ENCODE measurements around the gene SREBF1. TPM values are rescaled to one million over a fixed set of nuclear protein-coding genes. Genes with fewer than 3 reads are reported as not detected.

Gene SREBF1
- total RNA-seq, 1 donor from 2014 or later: 365 TPM

GRCh38 chr17:17798573-17799255 lies 38.1 kb downstream of the SREBF1 start:
- no peak overlapping the region for H3K27ac Mint-ChIP-seq (ENCODE audit: unreplicated experiment)
- no peak overlapping the region for H3K4me3 Mint-ChIP-seq (ENCODE audit: unreplicated experiment)
- peaks cover 18% of the 10 kb centered on the region for H3K9me3 Mint-ChIP-seq (ENCODE audit: unreplicated experiment)
- H3K27me3 Mint-ChIP-seq (ENCODE audit: unreplicated experiment): peaks cover 17% of the 10 kb centered on the region
- TF ChIP-seq CTCF (IDR thresholded peaks at IDR 0.05; ENCODE audit: partially characterized antibody, unreplicated experiment): no peak
- H3K36me3 Mint-ChIP-seq (ENCODE audit: unreplicated experiment): peaks cover 5% of the 10 kb centered on the region
- H3K4me1 Mint-ChIP-seq (ENCODE audit: low read depth, unreplicated experiment): peaks cover 17% of the 10 kb centered on the region
- no peak for DNase-seq

GRCh38 chr17:17798010-17798556 lies 38.7 kb downstream of the SREBF1 start:
- H3K27ac Mint-ChIP-seq (ENCODE audit: unreplicated experiment): no peak overlapping the region
- peaks cover 19% of the 10 kb centered on the region for H3K27me3 Mint-ChIP-seq (ENCODE audit: unreplicated experiment)
- H3K4me3 Mint-ChIP-seq (ENCODE audit: unreplicated experiment): no peak overlapping the region
- DNase-seq: no peak
- peaks cover 18% of the 10 kb centered on the region for H3K9me3 Mint-ChIP-seq (ENCODE audit: unreplicated experiment)
- peaks cover 21% of the 10 kb centered on the region for H3K4me1 Mint-ChIP-seq (ENCODE audit: low read depth, unreplicated experiment)
- no peak for TF ChIP-seq CTCF (IDR thresholded peaks at IDR 0.05; ENCODE audit: partially characterized antibody, unreplicated experiment)
- peaks cover 5% of the 10 kb centered on the region for H3K36me3 Mint-ChIP-seq (ENCODE audit: unreplicated experiment)

GRCh38 chr17:17797119-17797809 lies 39.5 kb downstream of the SREBF1 start:
- H3K4me1 Mint-ChIP-seq (ENCODE audit: low read depth, unreplicated experiment): peaks cover 22% of the 10 kb centered on the region
- TF ChIP-seq CTCF (IDR thresholded peaks at IDR 0.05; ENCODE audit: partially characterized antibody, unreplicated experiment): no peak
- H3K27ac Mint-ChIP-seq (ENCODE audit: unreplicated experiment): no peak overlapping the region
- peaks cover 26% of the 10 kb centered on the region for H3K27me3 Mint-ChIP-seq (ENCODE audit: unreplicated experiment)
- no peak for DNase-seq
- no peak overlapping the region for H3K4me3 Mint-ChIP-seq (ENCODE audit: unreplicated experiment)
- peaks cover 5% of the 10 kb centered on the region for H3K36me3 Mint-ChIP-seq (ENCODE audit: unreplicated experiment)
- peaks cover 23% of the 10 kb centered on the region for H3K9me3 Mint-ChIP-seq (ENCODE audit: unreplicated experiment)

- no peak for DNase-seq
- Mint-ChIP-seq H3K4me3 (ENCODE audit: unreplicated experiment) (no peak overlapping the region), H3K4me1 (ENCODE audit: low read depth, unreplicated experiment) (peaks cover 27% of the 10 kb centered on the region), H3K9me3 (ENCODE audit: unreplicated experiment) (peaks cover 23% of the 10 kb centered on the region), H3K27ac (ENCODE audit: unreplicated experiment) (no peak overlapping the region), H3K27me3 (ENCODE audit: unreplicated experiment) (peaks cover 29% of the 10 kb centered on the region), H3K36me3 (ENCODE audit: unreplicated experiment) (peaks cover 5% of the 10 kb centered on the region)
- TF ChIP-seq CTCF (IDR thresholded peaks at IDR 0.05; ENCODE audit: partially characterized antibody, unreplicated experiment): no peak
Measured at GRCh38 chr17:17796787-17797061, 40.1 kb downstream of the SREBF1 start.

Measured in glutamatergic neuron (in vitro differentiated cells).